Anterior cingulate cortex (tissue), 58 donors: ENCODE results near the gene CFAP299.

Experiments
- DNase-seq, 58 donors: peaks; one replicate each; lab custom pipeline; 2025; lab: John Stamatoyannopoulos, UW

Gene CFAP299

GRCh38 chr4:80897537-80898303 lies 562.2 kb downstream of the CFAP299 start:
- no peak for DNase-seq

GRCh38 chr4:80900908-80901307 lies 565.4 kb downstream of the CFAP299 start:
- DNase-seq = no peak

- no peak for DNase-seq
These were observed 567.5 kb downstream of the CFAP299 start for GRCh38 chr4:80903020-80903419.

GRCh38 chr4:80909938-80910337 lies 574.4 kb downstream of the CFAP299 start:
- no peak for DNase-seq

GRCh38 chr4:80911458-80911857 lies 575.9 kb downstream of the CFAP299 start:
- no peak for DNase-seq

GRCh38 chr4:80912350-80912749 lies 576.8 kb downstream of the CFAP299 start:
- DNase-seq = no peak

GRCh38 chr4:80913381-80913780 lies 577.9 kb downstream of the CFAP299 start:
- DNase-seq = no peak

- DNase-seq = no peak
These were observed 581.2 kb downstream of the CFAP299 start for GRCh38 chr4:80916770-80917169.

GRCh38 chr4:80918004-80918403 lies 582.5 kb downstream of the CFAP299 start:
- no peak for DNase-seq

GRCh38 chr4:80921441-80921840 lies 585.9 kb downstream of the CFAP299 start:
- DNase-seq = no peak

GRCh38 chr4:80922941-80923340 lies 587.4 kb downstream of the CFAP299 start:
- DNase-seq = no peak

- DNase-seq = no peak
These were observed 589.8 kb downstream of the CFAP299 start for GRCh38 chr4:80925293-80925692.

- DNase-seq = no peak
These were observed 590.9 kb downstream of the CFAP299 start for GRCh38 chr4:80926446-80926845.

- no peak for DNase-seq
These were observed 591.4 kb downstream of the CFAP299 start for GRCh38 chr4:80926891-80927290.

- DNase-seq = no peak
These were observed 591.9 kb downstream of the CFAP299 start for GRCh38 chr4:80927420-80927819.

- no peak for DNase-seq
These were observed 596.1 kb downstream of the CFAP299 start for GRCh38 chr4:80931631-80932081.

- DNase-seq = no peak
These were observed 612.6 kb downstream of the CFAP299 start for GRCh38 chr4:80948141-80948540.

GRCh38 chr4:80948995-80949394 lies 613.5 kb downstream of the CFAP299 start:
- DNase-seq = no peak

GRCh38 chr4:80956421-80956820 lies 620.9 kb downstream of the CFAP299 start:
- no peak for DNase-seq

GRCh38 chr4:80963051-80963450 lies 627.5 kb downstream of the CFAP299 start:
- no peak for DNase-seq

- no peak for DNase-seq
These were observed 631.8 kb downstream of the CFAP299 start for GRCh38 chr4:80967346-80967745.

- DNase-seq = no peak
These were observed 644.7 kb downstream of the CFAP299 start for GRCh38 chr4:80980239-80980638.

GRCh38 chr4:80986011-80986410 lies 650.5 kb downstream of the CFAP299 start:
- no peak for DNase-seq
